HG03095 (cell line): ENCODE data around the gene HECTD3.

ENCODE experiments used
- ATAC-seq: cut with Tn5 transposase; IDR thresholded peaks from one replicate; pipeline ENCODE4 v1.9.1; 2021; ENCODE audit warnings: moderate library complexity; ENCODE audit not compliant: unreplicated experiment

The HECTD3 gene

GRCh38 chr1:45010855-45011811 lies at the start of gene HECTD3:
Gene HECTD3 (minus strand): TSS chr1:45011324. CDS start chr1:45011257, 67 bp downstream.
- peak; percentile 60 for ATAC-seq

GRCh38 chr1:45059829-45060228 lies 48.7 kb upstream of the HECTD3 start:
- ATAC-seq: no peak

GRCh38 chr1:45057542-45057941 lies 46.4 kb upstream of the HECTD3 start:
- ATAC-seq: no peak

GRCh38 chr1:45051005-45051772 lies 40.1 kb upstream of the HECTD3 start:
- ATAC-seq: no peak

- no peak for ATAC-seq
These were observed 35.9 kb upstream of the HECTD3 start for GRCh38 chr1:45047032-45047431.

- no peak for ATAC-seq
These were observed 33.8 kb upstream of the HECTD3 start for GRCh38 chr1:45044916-45045315.

GRCh38 chr1:45043094-45043493 lies 32.0 kb upstream of the HECTD3 start:
- no peak for ATAC-seq

- ATAC-seq: no peak
These were observed 29.2 kb upstream of the HECTD3 start for GRCh38 chr1:45040297-45040696.

- no peak for ATAC-seq
These were observed 27.7 kb upstream of the HECTD3 start for GRCh38 chr1:45038661-45039364.

- ATAC-seq: no peak
These were observed 27.1 kb upstream of the HECTD3 start for GRCh38 chr1:45038240-45038639.

- ATAC-seq: no peak
These were observed 26.3 kb upstream of the HECTD3 start for GRCh38 chr1:45037456-45037855.

GRCh38 chr1:45035631-45036301 lies 24.6 kb upstream of the HECTD3 start:
- no peak for ATAC-seq

GRCh38 chr1:45033356-45033755 lies 22.2 kb upstream of the HECTD3 start:
- ATAC-seq: no peak

GRCh38 chr1:45032837-45033236 lies 21.7 kb upstream of the HECTD3 start:
- ATAC-seq: no peak

- ATAC-seq: no peak
These were observed 15.3 kb upstream of the HECTD3 start for GRCh38 chr1:45026446-45026845.

GRCh38 chr1:45023663-45024062 lies 12.5 kb upstream of the HECTD3 start:
- no peak for ATAC-seq

GRCh38 chr1:45018599-45019230 lies 7.6 kb upstream of the HECTD3 start:
- ATAC-seq: peak; percentile 47

- no peak for ATAC-seq
These were observed 5.6 kb upstream of the HECTD3 start for GRCh38 chr1:45016767-45017166.

- no peak for ATAC-seq
These were observed 5.1 kb upstream of the HECTD3 start for GRCh38 chr1:45016090-45016697.

GRCh38 chr1:45015683-45016082 lies 4.6 kb upstream of the HECTD3 start:
- ATAC-seq: no peak
